ENCODE measurements around the gene AGAP1. TPM values are rescaled to one million over a fixed set of nuclear protein-coding genes. Genes with fewer than 3 reads are reported as not detected.

AGAP1 gene
- total and polyA plus RNA-seq, 2 donors (not counting 3 experiments of a cell fraction or from before 2014, with no cell fraction given) = 10.2 to 20.9 TPM

DNA sequence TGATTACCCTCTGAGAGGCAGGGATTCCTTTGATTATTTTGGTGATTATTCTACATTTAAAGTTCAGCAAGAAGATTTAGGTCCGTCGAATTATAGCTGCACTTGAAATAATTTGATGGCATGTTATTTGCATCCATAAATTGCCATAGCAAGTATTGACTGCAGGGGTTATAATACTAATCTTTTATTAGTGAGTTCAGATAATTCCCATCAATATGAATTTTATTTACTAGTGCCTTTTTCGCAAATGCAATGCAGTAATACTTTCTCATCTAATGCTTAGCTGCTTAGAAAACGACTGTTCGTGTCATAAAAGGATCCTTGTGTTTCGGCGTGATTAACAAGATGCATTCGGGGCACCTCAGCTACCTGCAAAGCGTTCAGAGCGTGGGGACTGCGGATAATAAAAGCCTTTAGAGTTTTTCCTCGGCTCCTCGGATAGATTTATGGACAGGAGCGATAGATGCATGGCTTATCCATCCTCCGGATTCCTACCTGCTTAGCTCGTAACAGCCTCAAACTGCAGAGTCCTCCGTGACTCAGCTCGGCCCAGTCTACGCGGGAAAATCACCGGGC lies 676.8 kb downstream of the AGAP1 start:
- H3K79me2 ChIP-seq (ENCODE audit: control insufficient read depth, insufficient read depth, low read length) = no peaks in the 10 kb centered on the region
- no peak overlapping the region for H2AFZ ChIP-seq (ENCODE audit: low read depth, low read length)
- no TSS peak for BruUV-seq (replicated peaks)
- H3K9ac ChIP-seq (replicated peaks; ENCODE audit: extremely low read depth, insufficient read depth, low read length) = no peak overlapping the region
- H3K9me3 ChIP-seq (replicated peaks; ENCODE audit: control insufficient read depth, insufficient read depth, low read length) = no peaks in the 10 kb centered on the region
- no peak overlapping the region for H3K4me2 ChIP-seq (ENCODE audit: insufficient read depth, low read length)
- ChIA-PET CTCF (interaction anchor here (2.1 to 4.9 kb wide), 2 partner anchors 8 to 391 kb away, joined by 11 to 61 read pairs; no protein-coding TSS in a partner anchor), POLR2A (no interaction called here)
- FAIRE-seq = no peak
- no peaks in the 10 kb centered on the region for H3K36me3 ChIP-seq (ENCODE audit: control insufficient read depth in 2 of 2, extremely low read depth in 1 of 2, insufficient read depth in 2 of 2, low read length in 2 of 2)
- intact Hi-C loops (cut with micrococcal nuclease) = no loop called here
- TF ChIP-seq MYC (IDR thresholded peaks at IDR 0.05; ENCODE audit: low read depth, low read length) (no peak), POLR2A (IDR thresholded peaks at IDR 0.05; ENCODE audit: low read depth, low read length) (no peak)
- TF ChIP-seq, protein P1, sequence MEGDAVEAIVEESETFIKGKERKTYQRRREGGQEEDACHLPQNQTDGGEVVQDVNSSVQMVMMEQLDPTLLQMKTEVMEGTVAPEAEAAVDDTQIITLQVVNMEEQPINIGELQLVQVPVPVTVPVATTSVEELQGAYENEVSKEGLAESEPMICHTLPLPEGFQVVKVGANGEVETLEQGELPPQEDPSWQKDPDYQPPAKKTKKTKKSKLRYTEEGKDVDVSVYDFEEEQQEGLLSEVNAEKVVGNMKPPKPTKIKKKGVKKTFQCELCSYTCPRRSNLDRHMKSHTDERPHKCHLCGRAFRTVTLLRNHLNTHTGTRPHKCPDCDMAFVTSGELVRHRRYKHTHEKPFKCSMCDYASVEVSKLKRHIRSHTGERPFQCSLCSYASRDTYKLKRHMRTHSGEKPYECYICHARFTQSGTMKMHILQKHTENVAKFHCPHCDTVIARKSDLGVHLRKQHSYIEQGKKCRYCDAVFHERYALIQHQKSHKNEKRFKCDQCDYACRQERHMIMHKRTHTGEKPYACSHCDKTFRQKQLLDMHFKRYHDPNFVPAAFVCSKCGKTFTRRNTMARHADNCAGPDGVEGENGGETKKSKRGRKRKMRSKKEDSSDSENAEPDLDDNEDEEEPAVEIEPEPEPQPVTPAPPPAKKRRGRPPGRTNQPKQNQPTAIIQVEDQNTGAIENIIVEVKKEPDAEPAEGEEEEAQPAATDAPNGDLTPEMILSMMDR (IDR thresholded peaks at IDR 0.05; ENCODE audit: extremely low read depth in 1 of 2, insufficient read depth in 1 of 2, low read depth in 1 of 2, low read length in 2 of 2) = no peak
- no peak overlapping the region for H3K4me3 ChIP-seq (replicated peaks in 1 of 3; ENCODE audit: insufficient read depth in 1 of 3, low read depth in 1 of 3, low read length in 3 of 3)
- H3K9me1 ChIP-seq (replicated peaks; ENCODE audit: control insufficient read depth, extremely low read depth, insufficient read depth, low read length) = no peaks in the 10 kb centered on the region
- no peak for DNase-seq (ENCODE audit: low read depth, low spot score)
- no peaks in the 10 kb centered on the region for H4K20me1 ChIP-seq (replicated peaks; ENCODE audit: control insufficient read depth, extremely low read depth, insufficient read depth, low read length)
- peaks cover 30% of the 10 kb centered on the region for H3K4me1 ChIP-seq (ENCODE audit: control insufficient read depth, extremely low read depth, insufficient read depth, low read length)
- H3K27me3 ChIP-seq (ENCODE audit: control insufficient read depth in 2 of 2, insufficient read depth in 2 of 2, low read length in 2 of 2) = peaks cover 3 to 55% of the 10 kb centered on the region in 2 experiments
- H3K27ac ChIP-seq (ENCODE audit: insufficient read depth, low read depth, low read length) = no peak overlapping the region
- dilution Hi-C loops (cut with MboI; ENCODE audit: extremely low pct_ligation_motif_present, low sequenced_read_pairs) = no loop called here

DNA sequence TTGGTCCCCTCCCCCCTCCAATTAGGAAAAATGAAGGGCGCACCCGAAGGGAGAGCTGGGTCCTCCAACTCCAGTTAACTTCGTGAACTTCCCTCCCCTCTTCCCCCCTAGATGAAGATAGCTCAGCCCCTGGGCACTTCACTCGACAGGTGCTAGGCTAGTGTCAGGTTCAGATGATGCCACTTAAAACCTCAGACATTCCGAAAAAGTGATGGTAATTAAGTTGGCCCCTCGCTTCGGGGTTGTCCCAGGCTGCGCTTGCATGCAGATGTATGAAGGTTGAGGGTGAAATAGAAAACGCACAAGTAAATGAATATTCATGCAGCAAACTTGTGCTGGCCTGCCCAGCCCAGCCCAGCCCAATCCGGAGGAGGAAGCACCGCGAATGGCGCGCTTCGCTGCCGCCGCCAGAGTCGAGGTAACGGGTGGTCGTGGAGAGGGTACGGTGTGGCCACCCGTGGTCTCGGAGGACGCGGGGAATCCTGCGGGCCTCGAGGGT lies 677.4 kb downstream of the AGAP1 start:
- DNase-seq (ENCODE audit: low read depth, low spot score) (no peak), FAIRE-seq (no peak)
- no peaks in the 10 kb centered on the region for H3K36me3 ChIP-seq (ENCODE audit: control insufficient read depth in 2 of 2, extremely low read depth in 1 of 2, insufficient read depth in 2 of 2, low read length in 2 of 2)
- intact Hi-C loops (cut with micrococcal nuclease) = no loop called here
- H4K20me1 ChIP-seq (replicated peaks; ENCODE audit: control insufficient read depth, extremely low read depth, insufficient read depth, low read length) = no peaks in the 10 kb centered on the region
- H3K4me1 ChIP-seq (ENCODE audit: control insufficient read depth, extremely low read depth, insufficient read depth, low read length) = peaks cover 31% of the 10 kb centered on the region
- ChIA-PET CTCF (interaction anchor here (1.4 to 4.9 kb wide), 3 partner anchors 8 to 405 kb away, joined by 4 to 61 read pairs (median 11); no protein-coding TSS in a partner anchor), POLR2A (interaction anchor here (0.7 kb wide), 1 partner anchor 190 kb away, joined by 3 read pairs; no protein-coding TSS in a partner anchor)
- H2AFZ ChIP-seq (ENCODE audit: low read depth, low read length) = no peak overlapping the region
- no peak overlapping the region for H3K4me3 ChIP-seq (replicated peaks in 1 of 3; ENCODE audit: insufficient read depth in 1 of 3, low read depth in 1 of 3, low read length in 3 of 3)
- no peaks in the 10 kb centered on the region for H3K9me3 ChIP-seq (replicated peaks; ENCODE audit: control insufficient read depth, insufficient read depth, low read length)
- no peak overlapping the region for H3K4me2 ChIP-seq (ENCODE audit: insufficient read depth, low read length)
- no TSS peak for BruUV-seq (replicated peaks)
- TF ChIP-seq POLR2A (IDR thresholded peaks at IDR 0.05; ENCODE audit: low read depth, low read length) = no peak
- TF ChIP-seq POLR2AphosphoS5 (IDR thresholded peaks at IDR 0.05; ENCODE audit: insufficient read depth, low read depth, low read length) = no peak
- TF ChIP-seq MYC (IDR thresholded peaks at IDR 0.05; ENCODE audit: low read depth, low read length) = no peak
- TF ChIP-seq, protein P1 (IDR thresholded peaks at IDR 0.05; ENCODE audit: extremely low read depth in 1 of 2, insufficient read depth in 1 of 2, low read depth in 1 of 2, low read length in 2 of 2) = no peak
- TF ChIP-seq, protein P2, sequence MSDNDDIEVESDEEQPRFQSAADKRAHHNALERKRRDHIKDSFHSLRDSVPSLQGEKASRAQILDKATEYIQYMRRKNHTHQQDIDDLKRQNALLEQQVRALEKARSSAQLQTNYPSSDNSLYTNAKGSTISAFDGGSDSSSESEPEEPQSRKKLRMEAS (IDR thresholded peaks at IDR 0.05; ENCODE audit: insufficient read depth, insufficient read length) = no peak
- dilution Hi-C loops (cut with MboI; ENCODE audit: extremely low pct_ligation_motif_present, low sequenced_read_pairs) = no loop called here
- no peaks in the 10 kb centered on the region for H3K9me1 ChIP-seq (replicated peaks; ENCODE audit: control insufficient read depth, extremely low read depth, insufficient read depth, low read length)
- H3K27ac ChIP-seq (ENCODE audit: insufficient read depth, low read depth, low read length) = no peak overlapping the region
- no peaks in the 10 kb centered on the region for H3K79me2 ChIP-seq (ENCODE audit: control insufficient read depth, insufficient read depth, low read length)
- H3K27me3 ChIP-seq (ENCODE audit: control insufficient read depth in 2 of 2, insufficient read depth in 2 of 2, low read length in 2 of 2) = peaks cover 3 to 55% of the 10 kb centered on the region in 2 experiments
- H3K9ac ChIP-seq (replicated peaks; ENCODE audit: extremely low read depth, insufficient read depth, low read length) = no peak overlapping the region

Data from endothelial cell of umbilical vein (primary cell).